ENCODE measurements around the gene KCNK16. TPM values are rescaled to one million over a fixed set of nuclear protein-coding genes. Genes with fewer than 3 reads are reported as not detected.

Gene KCNK16
- total and polyA plus RNA-seq, 2 donors (not counting 1 experiment from before 2014, with no cell fraction given), result not detected

GRCh38 chr6:39312912-39313525, 9.5 kb downstream of the KCNK16 start:
- no peak overlapping the region for H3K4me3 ChIP-seq (replicated peaks in 1 of 4; ENCODE audit: control extremely low read depth in 1 of 4, insufficient read depth in 1 of 4, low read depth in 3 of 4, low read length in 4 of 4)
- H3K4me2 ChIP-seq (ENCODE audit: extremely low read depth, insufficient read depth, low read length), result no peak overlapping the region
- no peak overlapping the region for H2AFZ ChIP-seq (ENCODE audit: low read length)
- no peaks in the 10 kb centered on the region for H3K9me3 ChIP-seq (ENCODE audit: control insufficient read depth, insufficient read depth, low read depth, low read length)
- H3K27ac ChIP-seq (ENCODE audit: insufficient read depth, low read length), result no peak overlapping the region
- H3K36me3 ChIP-seq (ENCODE audit: control insufficient read depth, insufficient read depth, low read length), result no peaks in the 10 kb centered on the region
- TF ChIP-seq EZH2 (IDR thresholded peaks at IDR 0.05; ENCODE audit: low read length, missing control alignments), result no peak
- TF ChIP-seq, protein P1, sequence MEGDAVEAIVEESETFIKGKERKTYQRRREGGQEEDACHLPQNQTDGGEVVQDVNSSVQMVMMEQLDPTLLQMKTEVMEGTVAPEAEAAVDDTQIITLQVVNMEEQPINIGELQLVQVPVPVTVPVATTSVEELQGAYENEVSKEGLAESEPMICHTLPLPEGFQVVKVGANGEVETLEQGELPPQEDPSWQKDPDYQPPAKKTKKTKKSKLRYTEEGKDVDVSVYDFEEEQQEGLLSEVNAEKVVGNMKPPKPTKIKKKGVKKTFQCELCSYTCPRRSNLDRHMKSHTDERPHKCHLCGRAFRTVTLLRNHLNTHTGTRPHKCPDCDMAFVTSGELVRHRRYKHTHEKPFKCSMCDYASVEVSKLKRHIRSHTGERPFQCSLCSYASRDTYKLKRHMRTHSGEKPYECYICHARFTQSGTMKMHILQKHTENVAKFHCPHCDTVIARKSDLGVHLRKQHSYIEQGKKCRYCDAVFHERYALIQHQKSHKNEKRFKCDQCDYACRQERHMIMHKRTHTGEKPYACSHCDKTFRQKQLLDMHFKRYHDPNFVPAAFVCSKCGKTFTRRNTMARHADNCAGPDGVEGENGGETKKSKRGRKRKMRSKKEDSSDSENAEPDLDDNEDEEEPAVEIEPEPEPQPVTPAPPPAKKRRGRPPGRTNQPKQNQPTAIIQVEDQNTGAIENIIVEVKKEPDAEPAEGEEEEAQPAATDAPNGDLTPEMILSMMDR (conservative IDR thresholded peaks at IDR 0.05 in 1 of 2, IDR thresholded peaks at IDR 0.05 in 1 of 2; ENCODE audit: low read depth in 1 of 2, low read length in 2 of 2), result no peak
- H3K79me2 ChIP-seq (ENCODE audit: control insufficient read depth, insufficient read depth, low read length), result no peaks in the 10 kb centered on the region
- H3K4me1 ChIP-seq (ENCODE audit: control insufficient read depth, extremely low read depth, insufficient read depth, low read length), result no peaks in the 10 kb centered on the region
- peaks cover 19% of the 10 kb centered on the region for H3K27me3 ChIP-seq (ENCODE audit: control insufficient read depth, insufficient read depth, low read length)
- H4K20me1 ChIP-seq (ENCODE audit: control insufficient read depth, extremely low read depth, insufficient read depth, low read length), result no peaks in the 10 kb centered on the region
- H3K9ac ChIP-seq (ENCODE audit: insufficient read depth, low read length), result no peak overlapping the region
- DNase-seq (ENCODE audit: low read depth in 2 of 2), result no peak

DNA sequence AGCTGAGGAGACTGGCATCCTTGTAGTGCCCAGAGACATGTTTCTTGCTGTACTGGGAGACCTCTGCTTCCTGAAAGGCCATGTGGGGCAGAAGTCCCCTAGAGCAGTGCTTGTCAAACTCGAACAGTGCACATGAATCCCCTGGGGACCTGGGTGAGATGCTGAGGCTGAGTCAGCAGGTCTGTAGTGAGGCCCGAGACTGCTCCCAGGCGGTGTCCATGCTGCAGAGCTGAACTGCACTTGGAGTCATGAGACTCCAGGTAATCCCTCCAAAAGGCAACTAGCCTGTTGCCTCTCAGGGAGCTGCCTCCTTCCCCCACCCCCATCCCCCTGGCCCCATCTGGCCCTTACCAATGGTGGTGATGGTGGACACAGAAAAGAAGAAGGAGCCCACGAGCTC, 12.0 kb downstream of the KCNK16 start:
- Histone ChIP-seq H3K4me3 (replicated peaks in 1 of 4; ENCODE audit: control extremely low read depth in 1 of 4, insufficient read depth in 1 of 4, low read depth in 3 of 4, low read length in 4 of 4) (no peak overlapping the region), H3K4me1 (ENCODE audit: control insufficient read depth, extremely low read depth, insufficient read depth, low read length) (no peaks in the 10 kb centered on the region), H3K9me3 (ENCODE audit: control insufficient read depth, insufficient read depth, low read depth, low read length) (no peaks in the 10 kb centered on the region), H3K9ac (ENCODE audit: insufficient read depth, low read length) (no peak overlapping the region), H2AFZ (ENCODE audit: low read length) (no peak overlapping the region), H3K36me3 (ENCODE audit: control insufficient read depth, insufficient read depth, low read length) (no peaks in the 10 kb centered on the region), H3K4me2 (ENCODE audit: extremely low read depth, insufficient read depth, low read length) (no peak overlapping the region), H3K27ac (ENCODE audit: insufficient read depth, low read length) (no peak overlapping the region), H4K20me1 (ENCODE audit: control insufficient read depth, extremely low read depth, insufficient read depth, low read length) (no peaks in the 10 kb centered on the region), H3K27me3 (ENCODE audit: control insufficient read depth, insufficient read depth, low read length) (peaks cover 19% of the 10 kb centered on the region), H3K79me2 (ENCODE audit: control insufficient read depth, insufficient read depth, low read length) (no peaks in the 10 kb centered on the region)
- no peak for TF ChIP-seq EZH2 (IDR thresholded peaks at IDR 0.05; ENCODE audit: low read length, missing control alignments)
- TF ChIP-seq, protein P1 (conservative IDR thresholded peaks at IDR 0.05 in 1 of 2, IDR thresholded peaks at IDR 0.05 in 1 of 2; ENCODE audit: low read depth in 1 of 2, low read length in 2 of 2), result no peak
- DNase-seq (ENCODE audit: low read depth in 2 of 2), result no peak

DNA sequence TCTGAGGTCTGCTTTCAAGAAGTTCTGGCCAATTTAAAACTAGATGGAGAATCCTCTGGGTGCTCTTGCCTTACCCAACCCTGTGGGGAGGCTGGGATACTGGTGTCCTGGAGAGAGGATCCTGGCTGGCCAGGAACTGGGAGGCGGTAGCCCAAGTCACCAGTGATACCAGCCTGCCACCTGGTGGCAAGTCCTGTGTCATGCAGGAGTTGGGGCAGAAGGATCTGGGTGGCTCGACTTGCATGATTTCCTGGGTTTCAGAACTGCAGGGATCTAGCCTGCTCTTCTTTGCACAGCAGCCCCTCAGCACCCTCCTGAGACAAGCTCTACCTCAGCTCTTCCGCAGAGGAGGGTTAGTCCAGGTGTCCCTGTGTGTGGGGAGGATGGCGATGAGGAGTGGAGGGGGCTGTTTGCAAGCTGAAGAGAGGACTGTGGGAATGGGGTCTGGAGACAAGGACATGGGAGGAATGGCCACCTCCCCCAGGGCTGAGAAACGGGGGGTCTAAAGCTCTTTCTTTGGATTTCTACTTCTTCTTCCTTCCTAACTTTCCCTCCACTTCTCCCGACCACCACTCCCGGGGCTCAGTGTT, 12.5 kb downstream of the KCNK16 start:
- no peak overlapping the region for H3K27ac ChIP-seq (ENCODE audit: insufficient read depth, low read length)
- H3K9me3 ChIP-seq (ENCODE audit: control insufficient read depth, insufficient read depth, low read depth, low read length), result no peaks in the 10 kb centered on the region
- TF ChIP-seq, protein P1 (conservative IDR thresholded peaks at IDR 0.05 in 1 of 2, IDR thresholded peaks at IDR 0.05 in 1 of 2; ENCODE audit: low read depth in 1 of 2, low read length in 2 of 2), result peak; percentile 78 to 92
- no peak for TF ChIP-seq EZH2 (IDR thresholded peaks at IDR 0.05; ENCODE audit: low read length, missing control alignments)
- H3K9ac ChIP-seq (ENCODE audit: insufficient read depth, low read length), result no peak overlapping the region
- H4K20me1 ChIP-seq (ENCODE audit: control insufficient read depth, extremely low read depth, insufficient read depth, low read length), result no peaks in the 10 kb centered on the region
- DNase-seq (ENCODE audit: low read depth in 2 of 2), result peak; percentile 44 to 61
- no peaks in the 10 kb centered on the region for H3K4me1 ChIP-seq (ENCODE audit: control insufficient read depth, extremely low read depth, insufficient read depth, low read length)
- H3K4me2 ChIP-seq (ENCODE audit: extremely low read depth, insufficient read depth, low read length), result no peak overlapping the region
- H3K79me2 ChIP-seq (ENCODE audit: control insufficient read depth, insufficient read depth, low read length), result no peaks in the 10 kb centered on the region
- H3K36me3 ChIP-seq (ENCODE audit: control insufficient read depth, insufficient read depth, low read length), result no peaks in the 10 kb centered on the region
- H3K4me3 ChIP-seq (replicated peaks in 1 of 4; ENCODE audit: control extremely low read depth in 1 of 4, insufficient read depth in 1 of 4, low read depth in 3 of 4, low read length in 4 of 4), result no peak overlapping the region
- H2AFZ ChIP-seq (ENCODE audit: low read length), result no peak overlapping the region
- peaks cover 19% of the 10 kb centered on the region for H3K27me3 ChIP-seq (ENCODE audit: control insufficient read depth, insufficient read depth, low read length)

Measured in fibroblast of lung (primary cell).